IMR-90 (cell line): ENCODE data around the gene OVCA2. TPM values are rescaled to one million over a fixed set of nuclear protein-coding genes. Genes with fewer than 3 reads are reported as not detected.

Experiments used
- ATAC-seq: fragments of 200-7000 bp; cut with Tn5 transposase; 2 replicates; pipeline ENCODE4 v1.9.1; 2020; ENCODE audit warnings: low read depth, mild to moderate bottlenecking, moderate library complexity
- BruUV-seq: library from RNA; stranded (reverse); fragments of 400-500 nt; replicated peaks from 2 replicates; lab custom pipeline; 2021; lab: Mats Ljungman, UMichigan
- CTCF ChIA-PET: fragments of 300-600 bp; formaldehyde crosslinking; extraction: SDS; loops from one replicate; lab custom pipeline; 2021; ENCODE audit warnings: antibody characterized with exemption; lab: Yijun Ruan, JAX
- POLR2A ChIA-PET: fragments of 300-600 bp; sonication (Branson Sonifier 250); formaldehyde crosslinking; loops from one replicate; lab custom pipeline; 2022; ENCODE audit warnings: antibody characterized with exemption; ENCODE audit not compliant: unreplicated experiment; lab: Charles Lee
- DNase-seq: peaks from one replicate; pipeline ENCODE4 v3.0.0; 2013
- H2AFZ ChIP-seq: replicated peaks from 2 replicates; pipeline ENCODE3; 2013; ENCODE audit warnings: low read length, mild to moderate bottlenecking; ENCODE audit not compliant: poor library complexity
- H2AK5ac ChIP-seq: 2 replicates; pipeline ENCODE4 v1.6.1; 2013; ENCODE audit warnings: low read depth, low read length, inconsistent platforms
- H2AK9ac ChIP-seq: replicated peaks from 2 replicates; pipeline ENCODE3; 2013; ENCODE audit warnings: mild to moderate bottlenecking, low read depth, low read length, moderate library complexity; ENCODE audit not compliant: poor library complexity
- H2BK120ac ChIP-seq: 2 replicates; pipeline ENCODE4 v1.6.1; 2013; ENCODE audit warnings: low read depth, low read length, inconsistent platforms
- H2BK15ac ChIP-seq: 3 replicates; pipeline ENCODE4 v1.6.1; 2013; ENCODE audit warnings: low read depth, low read length, inconsistent platforms
- H2BK20ac ChIP-seq: 2 replicates; pipeline ENCODE4 v1.6.1; 2013; ENCODE audit warnings: low read depth, mild to moderate bottlenecking, inconsistent platforms, low read length, moderate library complexity
- H2BK5ac ChIP-seq: 2 replicates; pipeline ENCODE4 v1.6.1; 2013; ENCODE audit warnings: mild to moderate bottlenecking, low read depth, low read length, inconsistent platforms; ENCODE audit not compliant: poor library complexity, severe bottlenecking
- H3K14ac ChIP-seq: replicated peaks from 2 replicates; pipeline ENCODE4 v1.6.1; 2013; ENCODE audit warnings: low read depth, low read length, inconsistent platforms
- H3K18ac ChIP-seq: 2 replicates; pipeline ENCODE4 v1.6.1; 2013; ENCODE audit warnings: low read depth, low read length, control low read depth
- H3K23ac ChIP-seq: 2 replicates; pipeline ENCODE4 v1.6.1; 2013; ENCODE audit warnings: low read depth, low read length, inconsistent platforms
- H3K27ac ChIP-seq: 2 replicates; pipeline ENCODE4 v1.5.1; 2013; ENCODE audit warnings: mild to moderate bottlenecking, control low read depth, low read length; ENCODE audit not compliant: insufficient read depth
- H3K27me3 ChIP-seq: 2 replicates; pipeline ENCODE4 v1.6.1; 2013; ENCODE audit warnings: low read length; ENCODE audit not compliant: control insufficient read depth, insufficient read depth
- H3K36me3 ChIP-seq: 2 replicates; pipeline ENCODE4 v1.6.1; 2013; ENCODE audit warnings: low read length, mixed read lengths; ENCODE audit not compliant: control insufficient read depth, insufficient read depth
- H3K4ac ChIP-seq: 2 replicates; pipeline ENCODE4 v1.6.1; 2013; ENCODE audit warnings: low read depth, low read length, inconsistent platforms
- H3K4me1 ChIP-seq: 2 replicates; pipeline ENCODE4 v1.6.1; 2013; ENCODE audit warnings: low read length, mixed read lengths; ENCODE audit not compliant: control insufficient read depth, insufficient read depth
- H3K4me2 ChIP-seq: 2 replicates; pipeline ENCODE4 v1.6.1; 2013; ENCODE audit warnings: low read depth, mild to moderate bottlenecking, control low read depth, low read length, moderate library complexity
- H3K4me3 ChIP-seq: 2 replicates; pipeline ENCODE4 v1.5.1; 2013; ENCODE audit warnings: low read depth, mild to moderate bottlenecking, control low read depth, low read length, moderate library complexity; ENCODE audit not compliant: insufficient read depth
- H3K56ac ChIP-seq: 2 replicates; pipeline ENCODE4 v1.6.1; 2013; ENCODE audit warnings: low read length, inconsistent platforms; ENCODE audit not compliant: insufficient read depth; ENCODE audit errors: extremely low read depth
- H3K79me1 ChIP-seq, 2 experiments: 2 replicates each; pipeline ENCODE4 v1.6.1; 2013; ENCODE audit warnings: low read length in 2 of 2, inconsistent platforms in 1 of 2, low read depth in 1 of 2
- H3K9ac ChIP-seq: 2 replicates; pipeline ENCODE4 v1.6.1; 2013; ENCODE audit warnings: low read depth, low read length, control low read depth
- H3K9me1 ChIP-seq: 2 replicates; pipeline ENCODE4 v1.6.1; 2013; ENCODE audit warnings: low read length, inconsistent platforms; ENCODE audit not compliant: insufficient read depth
- H3K9me3 ChIP-seq: 2 replicates; pipeline ENCODE4 v1.6.1; 2013; ENCODE audit warnings: low read length; ENCODE audit not compliant: control insufficient read depth, insufficient read depth
- H4K20me1 ChIP-seq: 2 replicates; pipeline ENCODE4 v1.6.1; 2013; ENCODE audit warnings: low read length, inconsistent platforms; ENCODE audit not compliant: insufficient read depth
- H4K5ac ChIP-seq: 2 replicates; pipeline ENCODE4 v1.6.1; 2013; ENCODE audit warnings: mild to moderate bottlenecking, low read depth, low read length, control low read depth
- H4K8ac ChIP-seq, 2 experiments: 2 replicates each; pipeline ENCODE4 v1.6.1; 2013; ENCODE audit warnings: low read depth in 2 of 2, low read length in 2 of 2, control low read depth in 1 of 2, inconsistent platforms in 1 of 2
- H4K91ac ChIP-seq: 2 replicates; pipeline ENCODE4 v1.6.1; 2013; ENCODE audit warnings: low read depth, low read length, inconsistent platforms; ENCODE audit not compliant: insufficient read depth
- CHD1 ChIP-seq: IDR thresholded peaks from 2 replicates; pipeline ENCODE4 v1.6.1; 2012; ENCODE audit warnings: low read depth, low read length, improper control_type of control experiment
- NFE2L2 ChIP-seq: fragments of 150-350 bp; IDR thresholded peaks from 2 replicates; pipeline ENCODE4 v1.6.1; 2016; ENCODE audit warnings: low read depth, mild to moderate bottlenecking, low read length
- POLR2A ChIP-seq: IDR thresholded peaks from 2 replicates; pipeline ENCODE4 v1.6.1; 2012; ENCODE audit warnings: mild to moderate bottlenecking, low read depth, low read length
- WGBS, 2 experiments: methylation state at CpG; one replicate each; pipeline versions ENCODE4 v1.1.5 to v1.1.7; 2013; ENCODE audit warnings: missing lambda C conversion rate in 2 of 2; ENCODE audit not compliant: insufficient read length in 1 of 2; ENCODE audit errors: extremely low coverage in 2 of 2; 5-methylcytosine and 5-hydroxymethylcytosine counted together
- dilution Hi-C: fragments of 300-500 bp; cut with HindIII; formaldehyde crosslinking; loops from one replicate; pipeline ENCODE4 v1.14.3; 2018; ENCODE audit warnings: low sequenced_read_pairs; ENCODE audit not compliant: unreplicated experiment
- in situ Hi-C: fragments of 300-500 bp; cut with MboI; formaldehyde crosslinking; loops from 3 replicates; pipeline ENCODE4 v1.14.3; 2019; ENCODE audit warnings: low sequenced_read_pairs, inconsistent platforms, mixed read lengths
- intact Hi-C: fragments of 100-400 bp; cut with micrococcal nuclease; formaldehyde crosslinking; loops from 2 replicates; pipeline ENCODE4 v1.10.0; 2022
- polyA plus RNA-seq, 3 experiments: library from polyadenylated mRNA; depleted of rRNA; stranded (reverse); fragments of >200 nt; gene quantifications; 2 replicates each; pipeline ENCODE4 v1.2.3, GENCODE V29; 2012; ENCODE audit warnings: low replicate concordance in 1 of 3
- total RNA-seq: library from RNA; depleted of rRNA; stranded (reverse); fragments of >200 nt; gene quantifications from 2 replicates; pipeline ENCODE4 v1.2.3, GENCODE V29; 2012

Gene OVCA2
- total and polyA plus RNA-seq, 2 of the 4 experiments (the other 2 are of a cell fraction): 38.7 to 46.9 TPM

- Histone ChIP-seq H3K14ac (peak overlapping the region; percentile 99), H3K18ac (peak overlapping the region; percentile 93), H4K20me1 (no peaks in the 10 kb centered on the region), H3K4me2 (no peak overlapping the region), H2AK5ac (peak overlapping the region; percentile 100), H2BK15ac (peak overlapping the region; percentile 100), H2AK9ac (peak overlapping the region; percentile 98), H3K36me3 (peaks cover 12% of the 10 kb centered on the region), H4K5ac (peak overlapping the region; percentile 90), H2BK5ac (peak overlapping the region; percentile 94), H3K9ac (peak overlapping the region; percentile 45), H2AFZ (no peak overlapping the region), H3K9me1 (peaks cover 48% of the 10 kb centered on the region), H3K4me1 (peaks cover 60% of the 10 kb centered on the region), H3K4me3 (no peak overlapping the region), H3K27me3 (no peaks in the 10 kb centered on the region), H3K4ac (peak overlapping the region; percentile 100), H4K91ac (peak overlapping the region; percentile 100), H3K23ac (peak overlapping the region; percentile 99), H2BK120ac (peak overlapping the region; percentile 99), H3K56ac (peak overlapping the region; percentile 90; the same call in 1 of the 2 replicates), H3K9me3 (no peaks in the 10 kb centered on the region), H3K79me1 (peaks cover 33 to 63% of the 10 kb centered on the region in 2 experiments), H4K8ac (peak overlapping the region; percentile 90 to 99), H3K27ac (peak overlapping the region; percentile 93), H2BK20ac (peak overlapping the region; percentile 97)
- CTCF ChIA-PET: no interaction called here
- dilution Hi-C loops (no loop called here), intact Hi-C loops (no loop called here), in situ Hi-C loops (no loop called here)
- DNase-seq (no peak), ATAC-seq (no peak)
- WGBS, 2 experiments: 82% methylated on average over 4 of the region's 13 CpGs; no CpG with 5 or more reads in 1 of the 2 experiments
- POLR2A ChIA-PET: no interaction called here
- BruUV-seq: no TSS peak
- TF ChIP-seq NFE2L2 (no peak), POLR2A (0 out of 2 replicates have a peak, but pooled peaks have one; percentile 20), CHD1 (0 out of 2 replicates have a peak, but pooled peaks have one; percentile 80)
These were observed 28.6 kb downstream of the OVCA2 start for GRCh38 chr17:2070241-2071023.
